NT2/D1 (cell line): ENCODE data around the gene INTS2.

Source experiments
- SUZ12 ChIP-seq: IDR thresholded peaks from 2 replicates; pipeline ENCODE4 v1.6.1; 2011; ENCODE audit not compliant: insufficient read length, insufficient read depth; ENCODE audit errors: extremely low read depth
- ZNF274 ChIP-seq: IDR thresholded peaks from 2 replicates; pipeline ENCODE4 v1.6.1; 2011; ENCODE audit warnings: mild to moderate bottlenecking, low read depth, low read length

- no peak for TF ChIP-seq SUZ12
- no peak for TF ChIP-seq ZNF274
Observed at GRCh38 chr17:61927208-61928100, at the start of gene INTS2.
